ENCODE measurements around the gene CLSTN1.
"Not testable (repeated sequence)": the region's sequence is repeated elsewhere in the genome, so short reads cannot be mapped to it uniquely, and the experiment has no call there.

CLSTN1 gene

DNA sequence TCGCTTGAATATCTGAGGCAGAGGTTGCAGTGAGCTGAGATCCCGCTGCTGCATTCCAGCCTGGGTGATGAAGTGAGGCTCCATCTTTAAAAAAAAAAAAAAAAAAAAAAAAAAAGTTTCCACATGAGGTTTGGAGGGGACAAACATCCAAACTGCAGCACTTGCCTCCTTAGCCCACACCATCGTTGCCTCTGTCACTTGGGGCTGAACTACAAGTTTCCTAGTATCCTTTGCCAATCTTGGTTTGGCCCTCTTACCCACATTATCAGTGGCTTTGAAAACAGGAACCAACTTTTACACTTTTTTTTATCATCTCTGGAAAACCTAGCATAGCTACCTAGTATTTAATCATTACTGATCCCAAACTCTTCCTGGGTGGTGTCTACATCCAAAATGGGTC is 59.2 kb downstream of the CLSTN1 start:
- TF ChIP-seq ZC3H10 (CRISPR knock-in tag; IDR thresholded peaks at IDR 0.05), result no peak
- TF ChIP-seq ISL1 (CRISPR knock-in tag; IDR thresholded peaks at IDR 0.05), result no peak
- TF ChIP-seq, protein P1, sequence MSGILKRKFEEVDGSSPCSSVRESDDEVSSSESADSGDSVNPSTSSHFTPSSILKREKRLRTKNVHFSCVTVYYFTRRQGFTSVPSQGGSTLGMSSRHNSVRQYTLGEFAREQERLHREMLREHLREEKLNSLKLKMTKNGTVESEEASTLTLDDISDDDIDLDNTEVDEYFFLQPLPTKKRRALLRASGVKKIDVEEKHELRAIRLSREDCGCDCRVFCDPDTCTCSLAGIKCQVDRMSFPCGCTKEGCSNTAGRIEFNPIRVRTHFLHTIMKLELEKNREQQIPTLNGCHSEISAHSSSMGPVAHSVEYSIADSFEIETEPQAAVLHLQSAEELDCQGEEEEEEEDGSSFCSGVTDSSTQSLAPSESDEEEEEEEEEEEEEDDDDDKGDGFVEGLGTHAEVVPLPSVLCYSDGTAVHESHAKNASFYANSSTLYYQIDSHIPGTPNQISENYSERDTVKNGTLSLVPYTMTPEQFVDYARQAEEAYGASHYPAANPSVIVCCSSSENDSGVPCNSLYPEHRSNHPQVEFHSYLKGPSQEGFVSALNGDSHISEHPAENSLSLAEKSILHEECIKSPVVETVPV (CRISPR knock-in tag; IDR thresholded peaks at IDR 0.05), result no peak
- TF ChIP-seq CSDC2 (CRISPR knock-in tag; IDR thresholded peaks at IDR 0.05), result no peak
- TF ChIP-seq SNAI2 (CRISPR knock-in tag; IDR thresholded peaks at IDR 0.05), result no peak
- no peak for TF ChIP-seq ZFP3 (CRISPR knock-in tag; IDR thresholded peaks at IDR 0.05)
- no peak for ATAC-seq

DNA sequence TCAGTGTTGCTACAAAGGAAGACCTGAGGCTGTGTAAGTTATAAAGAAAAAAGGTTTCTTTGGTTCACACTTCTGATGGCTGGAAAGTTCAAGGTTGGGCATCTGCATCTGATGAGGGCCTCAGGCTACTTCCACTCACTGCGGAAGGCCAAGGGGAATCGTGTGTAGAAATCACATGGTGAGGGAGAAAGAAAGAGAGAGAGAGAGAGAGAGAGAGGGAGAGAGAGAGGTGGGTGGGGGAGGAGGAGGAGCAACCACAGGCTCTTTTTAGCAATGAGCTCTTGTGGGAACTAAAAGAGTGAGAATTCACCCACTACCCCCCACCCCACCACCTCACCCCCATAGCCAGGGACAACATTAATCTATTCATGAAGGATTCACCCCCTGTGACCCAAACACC is 59.9 kb downstream of the CLSTN1 start:
- no peak for TF ChIP-seq ZFP3 (CRISPR knock-in tag; IDR thresholded peaks at IDR 0.05)
- no peak for TF ChIP-seq SNAI2 (CRISPR knock-in tag; IDR thresholded peaks at IDR 0.05)
- no peak for TF ChIP-seq ARNTL (CRISPR knock-in tag; IDR thresholded peaks at IDR 0.05; ENCODE audit: borderline replicate concordance, low read depth)
- no peak for TF ChIP-seq ZNF70 (CRISPR knock-in tag; IDR thresholded peaks at IDR 0.05)
- no peak for TF ChIP-seq TOX (CRISPR knock-in tag; IDR thresholded peaks at IDR 0.05; ENCODE audit: borderline replicate concordance)
- TF ChIP-seq ISL1 (CRISPR knock-in tag; IDR thresholded peaks at IDR 0.05), result no peak
- TF ChIP-seq CSDC2 (CRISPR knock-in tag; IDR thresholded peaks at IDR 0.05), result no peak
- TF ChIP-seq RARB (CRISPR knock-in tag; IDR thresholded peaks at IDR 0.05), result no peak
- no peak for TF ChIP-seq ZNF565 (CRISPR knock-in tag; conservative IDR thresholded peaks at IDR 0.05; ENCODE audit: low read depth)
- TF ChIP-seq, protein P2, sequence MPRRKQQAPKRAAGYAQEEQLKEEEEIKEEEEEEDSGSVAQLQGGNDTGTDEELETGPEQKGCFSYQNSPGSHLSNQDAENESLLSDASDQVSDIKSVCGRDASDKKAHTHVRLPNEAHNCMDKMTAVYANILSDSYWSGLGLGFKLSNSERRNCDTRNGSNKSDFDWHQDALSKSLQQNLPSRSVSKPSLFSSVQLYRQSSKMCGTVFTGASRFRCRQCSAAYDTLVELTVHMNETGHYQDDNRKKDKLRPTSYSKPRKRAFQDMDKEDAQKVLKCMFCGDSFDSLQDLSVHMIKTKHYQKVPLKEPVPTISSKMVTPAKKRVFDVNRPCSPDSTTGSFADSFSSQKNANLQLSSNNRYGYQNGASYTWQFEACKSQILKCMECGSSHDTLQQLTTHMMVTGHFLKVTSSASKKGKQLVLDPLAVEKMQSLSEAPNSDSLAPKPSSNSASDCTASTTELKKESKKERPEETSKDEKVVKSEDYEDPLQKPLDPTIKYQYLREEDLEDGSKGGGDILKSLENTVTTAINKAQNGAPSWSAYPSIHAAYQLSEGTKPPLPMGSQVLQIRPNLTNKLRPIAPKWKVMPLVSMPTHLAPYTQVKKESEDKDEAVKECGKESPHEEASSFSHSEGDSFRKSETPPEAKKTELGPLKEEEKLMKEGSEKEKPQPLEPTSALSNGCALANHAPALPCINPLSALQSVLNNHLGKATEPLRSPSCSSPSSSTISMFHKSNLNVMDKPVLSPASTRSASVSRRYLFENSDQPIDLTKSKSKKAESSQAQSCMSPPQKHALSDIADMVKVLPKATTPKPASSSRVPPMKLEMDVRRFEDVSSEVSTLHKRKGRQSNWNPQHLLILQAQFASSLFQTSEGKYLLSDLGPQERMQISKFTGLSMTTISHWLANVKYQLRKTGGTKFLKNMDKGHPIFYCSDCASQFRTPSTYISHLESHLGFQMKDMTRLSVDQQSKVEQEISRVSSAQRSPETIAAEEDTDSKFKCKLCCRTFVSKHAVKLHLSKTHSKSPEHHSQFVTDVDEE (CRISPR knock-in tag; IDR thresholded peaks at IDR 0.05), result no peak
- no peak for TF ChIP-seq OSR1 (CRISPR knock-in tag; IDR thresholded peaks at IDR 0.05)
- TF ChIP-seq GLIS3 (CRISPR knock-in tag; IDR thresholded peaks at IDR 0.05), result no peak
- no peak for TF ChIP-seq PPARA (CRISPR knock-in tag; IDR thresholded peaks at IDR 0.05; ENCODE audit: borderline replicate concordance)
- no peak for TF ChIP-seq ZFP30 (CRISPR knock-in tag; IDR thresholded peaks at IDR 0.05)
- ATAC-seq, result no peak

DNA sequence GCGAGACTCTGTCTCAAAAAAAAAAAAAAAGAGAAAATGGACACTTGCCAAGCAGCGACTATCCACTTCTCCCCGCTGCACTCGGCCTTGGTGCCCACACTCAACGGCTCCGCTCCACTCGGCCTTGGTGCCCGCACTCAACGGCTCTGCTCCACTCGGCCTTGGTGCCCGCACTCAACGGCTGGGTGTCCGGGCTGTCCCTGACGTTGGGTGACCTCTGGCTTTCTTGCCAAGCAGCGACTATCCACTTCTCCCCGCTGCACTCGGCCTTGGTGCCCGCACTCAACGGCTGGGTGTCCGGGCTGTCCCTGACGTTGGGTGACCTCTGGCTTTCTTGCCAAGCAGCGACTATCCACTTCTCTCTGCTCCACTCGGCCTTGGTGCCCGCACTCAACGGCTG is 61.3 kb downstream of the CLSTN1 start:
- not testable (repeated sequence) for ATAC-seq

DNA sequence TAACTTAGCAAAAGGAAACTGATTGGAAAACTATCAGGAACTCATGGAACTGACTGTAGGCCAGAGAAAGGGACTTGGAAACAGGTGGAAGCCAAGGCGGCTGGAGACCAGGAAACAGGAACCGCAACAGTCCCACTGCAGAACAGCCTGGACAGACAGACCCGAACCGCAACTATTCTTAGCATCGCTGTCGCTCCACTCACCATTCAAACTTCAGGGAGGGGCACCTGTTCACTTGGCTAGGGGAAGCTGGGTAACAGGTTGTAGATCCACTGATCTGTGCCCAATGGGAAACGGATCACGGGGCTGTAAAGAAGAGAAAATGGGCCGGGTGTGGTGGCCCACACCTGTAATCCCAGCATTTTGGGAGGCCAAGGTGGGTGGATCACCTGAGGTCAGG is 61.9 kb downstream of the CLSTN1 start:
- ATAC-seq, result no peak
- no peak for TF ChIP-seq OSR1 (CRISPR knock-in tag; IDR thresholded peaks at IDR 0.05)
- no peak for TF ChIP-seq PPARA (CRISPR knock-in tag; IDR thresholded peaks at IDR 0.05; ENCODE audit: borderline replicate concordance)
- TF ChIP-seq BACH2 (CRISPR knock-in tag; IDR thresholded peaks at IDR 0.05; ENCODE audit: borderline replicate concordance), result no peak
- TF ChIP-seq, protein P3, sequence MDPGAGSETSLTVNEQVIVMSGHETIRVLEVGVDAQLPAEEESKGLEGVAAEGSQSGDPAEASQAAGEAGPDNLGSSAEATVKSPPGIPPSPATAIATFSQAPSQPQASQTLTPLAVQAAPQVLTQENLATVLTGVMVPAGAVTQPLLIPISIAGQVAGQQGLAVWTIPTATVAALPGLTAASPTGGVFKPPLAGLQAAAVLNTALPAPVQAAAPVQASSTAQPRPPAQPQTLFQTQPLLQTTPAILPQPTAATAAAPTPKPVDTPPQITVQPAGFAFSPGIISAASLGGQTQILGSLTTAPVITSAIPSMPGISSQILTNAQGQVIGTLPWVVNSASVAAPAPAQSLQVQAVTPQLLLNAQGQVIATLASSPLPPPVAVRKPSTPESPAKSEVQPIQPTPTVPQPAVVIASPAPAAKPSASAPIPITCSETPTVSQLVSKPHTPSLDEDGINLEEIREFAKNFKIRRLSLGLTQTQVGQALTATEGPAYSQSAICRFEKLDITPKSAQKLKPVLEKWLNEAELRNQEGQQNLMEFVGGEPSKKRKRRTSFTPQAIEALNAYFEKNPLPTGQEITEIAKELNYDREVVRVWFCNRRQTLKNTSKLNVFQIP (CRISPR knock-in tag; IDR thresholded peaks at IDR 0.05; ENCODE audit: borderline replicate concordance, low read depth), result no peak
- TF ChIP-seq, protein P4, sequence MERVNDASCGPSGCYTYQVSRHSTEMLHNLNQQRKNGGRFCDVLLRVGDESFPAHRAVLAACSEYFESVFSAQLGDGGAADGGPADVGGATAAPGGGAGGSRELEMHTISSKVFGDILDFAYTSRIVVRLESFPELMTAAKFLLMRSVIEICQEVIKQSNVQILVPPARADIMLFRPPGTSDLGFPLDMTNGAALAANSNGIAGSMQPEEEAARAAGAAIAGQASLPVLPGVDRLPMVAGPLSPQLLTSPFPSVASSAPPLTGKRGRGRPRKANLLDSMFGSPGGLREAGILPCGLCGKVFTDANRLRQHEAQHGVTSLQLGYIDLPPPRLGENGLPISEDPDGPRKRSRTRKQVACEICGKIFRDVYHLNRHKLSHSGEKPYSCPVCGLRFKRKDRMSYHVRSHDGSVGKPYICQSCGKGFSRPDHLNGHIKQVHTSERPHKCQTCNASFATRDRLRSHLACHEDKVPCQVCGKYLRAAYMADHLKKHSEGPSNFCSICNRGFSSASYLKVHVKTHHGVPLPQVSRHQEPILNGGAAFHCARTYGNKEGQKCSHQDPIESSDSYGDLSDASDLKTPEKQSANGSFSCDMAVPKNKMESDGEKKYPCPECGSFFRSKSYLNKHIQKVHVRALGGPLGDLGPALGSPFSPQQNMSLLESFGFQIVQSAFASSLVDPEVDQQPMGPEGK (CRISPR knock-in tag; IDR thresholded peaks at IDR 0.05; ENCODE audit: borderline replicate concordance), result no peak

DNA sequence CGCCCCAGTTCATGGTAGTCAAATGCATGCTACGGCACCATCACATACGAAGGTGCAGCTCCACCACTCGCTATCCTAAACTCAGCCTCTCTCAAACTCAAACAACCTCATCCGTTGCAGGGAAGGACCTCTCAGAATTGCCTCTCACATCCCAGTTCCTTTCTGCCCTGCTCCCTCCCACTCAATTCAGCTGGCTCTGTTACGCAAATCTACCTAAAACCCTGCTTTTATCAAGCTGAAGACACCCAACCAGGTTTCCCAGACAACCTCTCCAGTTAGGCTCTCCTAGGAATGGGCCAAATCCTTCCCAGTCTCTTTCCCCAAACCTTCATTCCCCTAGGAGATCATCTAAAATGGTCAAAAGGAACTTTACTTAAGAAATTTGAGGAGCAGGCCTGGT is 62.9 kb downstream of the CLSTN1 start:
- TF ChIP-seq TOX (CRISPR knock-in tag; IDR thresholded peaks at IDR 0.05; ENCODE audit: borderline replicate concordance), result no peak
- TF ChIP-seq CSDC2 (CRISPR knock-in tag; IDR thresholded peaks at IDR 0.05), result no peak
- ATAC-seq, result no peak
